H1 (cell line): ENCODE results near the gene COA5. TPM values are rescaled to one million over a fixed set of nuclear protein-coding genes. Genes with fewer than 3 reads are reported as not detected.

Experiments
- CBX8 ChIP-seq: fragments of 300-800, 300-1000 bp; sonication (generic); IDR thresholded peaks from 2 replicates; pipeline ENCODE4 v1.7.1; 2016; ENCODE audit warnings: low read depth, low read length, borderline replicate concordance
- EGR1 ChIP-seq: IDR thresholded peaks from 2 replicates; pipeline ENCODE4 v1.6.1; 2011; ENCODE audit warnings: low read depth, low read length, borderline replicate concordance
- KDM4A ChIP-seq: IDR thresholded peaks from one replicate; pipeline ENCODE4 v1.7.1; 2012; ENCODE audit warnings: low read depth, mild to moderate bottlenecking, moderate library complexity, low read length, inconsistent platforms; ENCODE audit not compliant: severe bottlenecking
- TBP ChIP-seq: IDR thresholded peaks from 2 replicates; pipeline ENCODE4 v1.6.1; 2011; ENCODE audit warnings: low read depth, low read length, improper control_type of control experiment
- polyA plus RNA-seq, 7 experiments: library from polyadenylated mRNA; depleted of rRNA in 3 of 7; stranded (reverse) in 5 of 7; unstranded in 2 of 7; fragments of >200 nt in 5 of 7; fragments of 200-250 nt in 2 of 7; gene quantifications; 1 replicate in 5 of 7; 2 replicates in 1 of 7; 4 replicates in 1 of 7; pipeline versions ENCODE4 v1.2.1 to v1.2.3, GENCODE V29; 2011 to 2013; ENCODE audit warnings: missing spikeins in 2 of 7, mixed read lengths in 2 of 7
- total RNA-seq: library from RNA; stranded (reverse); fragmentation: NEBNext Ultra II Directional; extraction: Animal tissue kit (Norgen Biotek cat#: 25700); gene quantifications from 2 replicates; pipeline ENCODE4 v1.2.1, GENCODE V29; 2021

The COA5 gene
- total and polyA plus RNA-seq, 2 of the 8 experiments (the other 6 are each of a cell fraction or from before 2014, with no cell fraction given), result 20.3 to 24.7 TPM

- TF ChIP-seq CBX8, result no peak
- TF ChIP-seq EGR1, result no peak
- no peak for TF ChIP-seq TBP
- no peak for TF ChIP-seq KDM4A
Observed at GRCh38 chr2:98563394-98563793, 44.9 kb downstream of the COA5 start (continued).
